HFFc6 (cell line): ENCODE data around the gene LIME1. TPM values are rescaled to one million over a fixed set of nuclear protein-coding genes. Genes with fewer than 3 reads are reported as not detected.

Experiments used
- DNase-seq: peaks from one replicate; pipeline ENCODE4 v3.0.0-alpha.2; 2018
- H3K27ac Mint-ChIP-seq: 2 replicates; pipeline ENCODE4 v1.8.0; 2020; ENCODE audit warnings: mild to moderate bottlenecking, mixed read lengths
- H3K27me3 Mint-ChIP-seq: 2 replicates; pipeline ENCODE4 v1.8.0; 2021; ENCODE audit warnings: mild to moderate bottlenecking, moderate library complexity, mixed read lengths; ENCODE audit not compliant: insufficient read depth
- H3K36me3 Mint-ChIP-seq: 2 replicates; pipeline ENCODE4 v1.8.0; 2021; ENCODE audit warnings: low read depth, mixed read lengths
- H3K4me1 Mint-ChIP-seq: 2 replicates; pipeline ENCODE4 v1.8.0; 2020; ENCODE audit warnings: low read depth, mixed read lengths
- H3K4me3 Mint-ChIP-seq: 2 replicates; pipeline ENCODE4 v1.8.0; 2020; ENCODE audit warnings: mild to moderate bottlenecking, moderate library complexity, mixed read lengths
- H3K9me3 Mint-ChIP-seq: 2 replicates; pipeline ENCODE4 v1.8.0; 2020; ENCODE audit warnings: mild to moderate bottlenecking, mixed read lengths
- CTCF ChIP-seq: fragments of 200-600 bp; sonication (generic); IDR thresholded peaks from 2 replicates; pipeline ENCODE4 v1.5.0; 2021; ENCODE audit warnings: antibody characterized with exemption, mild to moderate bottlenecking
- total RNA-seq, 6 experiments: library from RNA; stranded (reverse); fragmentation: NEBNext Ultra II Directional; extraction: Animal tissue kit (Norgen Biotek cat#: 25700); gene quantifications; 2 replicates in 1 of 6; 3 replicates in 5 of 6; pipeline ENCODE4 v1.2.3, GENCODE V29; 2021

LIME1 gene
- total RNA-seq, 6 experiments from 2014 or later: 3.4 to 6.1 (median 4.6) TPM

DNA sequence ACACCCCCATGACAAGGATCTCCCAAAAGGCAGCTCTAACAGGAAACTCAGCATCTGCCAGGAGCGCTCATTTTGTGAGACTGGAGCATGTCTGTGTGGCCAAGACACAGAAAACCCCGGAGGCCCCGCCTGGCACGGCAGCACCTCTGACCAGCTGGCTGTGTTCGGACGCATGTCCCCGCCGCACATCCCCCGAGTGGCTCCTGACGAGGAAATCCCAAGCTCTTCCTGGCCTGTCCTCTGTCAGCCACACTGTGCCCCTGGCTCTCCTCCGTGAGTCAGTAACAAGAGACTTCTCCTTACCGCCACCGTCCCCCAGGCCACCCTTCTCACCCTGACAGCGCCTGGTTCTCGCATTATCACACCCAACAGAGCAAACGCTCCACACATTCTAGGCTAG is 17.5 kb downstream of the LIME1 start:
- Mint-ChIP-seq H3K27me3 (peaks cover 20% of the 10 kb centered on the region), H3K4me3 (no peak overlapping the region), H3K9me3 (no peaks in the 10 kb centered on the region), H3K27ac (no peak overlapping the region), H3K4me1 (no peaks in the 10 kb centered on the region), H3K36me3 (no peaks in the 10 kb centered on the region)
- DNase-seq: no peak
- TF ChIP-seq CTCF: no peak

DNA sequence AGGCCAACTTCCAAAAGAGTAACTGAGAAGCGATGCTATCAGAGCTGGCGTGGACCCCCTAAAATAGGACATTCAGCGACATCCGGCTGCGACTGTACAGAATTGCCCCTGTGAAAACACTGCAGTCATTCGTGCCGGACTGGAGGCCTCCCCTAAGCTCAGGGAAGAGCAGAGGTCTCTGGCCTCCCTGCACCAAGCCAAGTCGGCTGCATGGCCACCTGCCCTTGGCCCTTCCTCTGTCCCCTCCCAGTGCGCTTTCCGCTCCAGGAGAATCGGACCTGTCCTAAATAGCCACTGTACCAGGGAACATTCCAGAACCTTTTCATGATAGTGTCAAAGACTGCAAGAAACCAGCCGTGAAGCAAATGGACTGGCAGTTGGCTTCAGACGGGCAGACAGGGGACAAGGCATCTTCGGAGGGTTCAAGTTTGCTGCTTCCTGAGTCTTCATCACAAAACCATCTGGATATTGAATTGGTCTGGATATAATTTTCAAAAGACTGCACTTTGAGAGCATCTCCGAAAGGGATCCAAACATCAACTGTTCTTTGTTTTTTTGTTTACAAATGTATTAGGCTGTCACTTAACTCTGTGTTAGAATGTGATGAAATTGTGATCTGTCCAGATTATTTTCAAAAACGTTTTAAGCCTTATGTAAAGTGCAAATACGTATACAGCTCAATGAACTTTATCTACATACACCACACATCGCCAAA is 19.6 kb downstream of the LIME1 start:
- H3K36me3 Mint-ChIP-seq: no peaks in the 10 kb centered on the region
- DNase-seq: no peak
- H3K27me3 Mint-ChIP-seq: peaks cover 23% of the 10 kb centered on the region
- H3K9me3 Mint-ChIP-seq: no peaks in the 10 kb centered on the region
- H3K4me1 Mint-ChIP-seq: no peaks in the 10 kb centered on the region
- TF ChIP-seq CTCF: no peak
- H3K4me3 Mint-ChIP-seq: no peak overlapping the region
- H3K27ac Mint-ChIP-seq: no peak overlapping the region

DNA sequence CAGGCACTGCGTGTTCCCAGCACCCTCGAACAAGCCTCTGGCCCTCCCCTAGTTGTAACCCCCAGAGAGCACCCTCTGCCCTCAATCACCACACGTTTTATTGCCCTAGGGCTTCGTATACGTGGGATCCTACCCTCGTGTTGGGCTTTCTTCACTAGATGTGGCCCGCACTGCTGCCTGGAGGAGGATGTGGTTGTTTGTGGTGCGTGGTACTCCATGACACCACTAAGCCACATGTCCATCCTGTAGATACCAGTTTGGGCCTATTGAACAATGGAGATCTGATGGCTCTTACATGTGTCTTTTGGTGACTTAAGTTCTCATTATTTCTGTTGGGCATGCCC is 20.2 kb downstream of the LIME1 start:
- Mint-ChIP-seq H3K4me3 (no peak overlapping the region), H3K27ac (no peak overlapping the region), H3K4me1 (no peaks in the 10 kb centered on the region), H3K9me3 (no peaks in the 10 kb centered on the region), H3K27me3 (peaks cover 23% of the 10 kb centered on the region), H3K36me3 (no peaks in the 10 kb centered on the region)
- DNase-seq: no peak
- no peak for TF ChIP-seq CTCF

GRCh38 chr20:63758152-63758551 is 21.7 kb downstream of the LIME1 start:
- TF ChIP-seq CTCF: no peak
- Mint-ChIP-seq H3K27ac (no peak overlapping the region), H3K36me3 (no peaks in the 10 kb centered on the region), H3K4me1 (no peaks in the 10 kb centered on the region), H3K9me3 (no peaks in the 10 kb centered on the region), H3K27me3 (peaks cover 23% of the 10 kb centered on the region), H3K4me3 (no peak overlapping the region)
- DNase-seq: no peak

DNA sequence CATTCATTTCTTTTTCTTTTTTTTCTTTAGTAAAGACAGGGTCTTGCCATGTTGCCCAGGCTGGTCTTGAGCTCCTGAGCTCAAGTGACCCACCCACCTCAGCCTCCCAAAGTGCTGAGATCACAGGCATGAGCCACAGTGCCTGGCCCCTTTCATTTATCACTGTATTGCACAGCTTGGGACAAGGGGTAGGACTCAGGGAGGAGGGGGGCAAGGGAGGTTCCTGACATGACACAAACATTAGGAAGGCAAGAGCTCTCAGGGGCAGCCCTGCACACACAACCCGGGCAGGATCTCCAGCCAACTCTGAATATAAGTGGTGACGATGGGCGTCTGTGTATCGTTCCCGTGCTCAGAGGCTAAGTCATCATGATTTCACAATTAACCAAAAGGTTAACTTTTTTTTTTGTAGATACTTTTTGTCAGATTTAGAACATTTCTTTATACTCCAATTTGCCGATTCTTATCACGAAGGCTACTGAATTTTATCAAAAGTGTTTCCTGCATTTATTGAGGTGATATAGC is 23.0 kb downstream of the LIME1 start:
- Mint-ChIP-seq H3K36me3 (no peaks in the 10 kb centered on the region), H3K4me1 (no peaks in the 10 kb centered on the region), H3K27me3 (peaks cover 28% of the 10 kb centered on the region), H3K27ac (no peak overlapping the region), H3K4me3 (no peak overlapping the region), H3K9me3 (no peaks in the 10 kb centered on the region)
- DNase-seq: no peak
- no peak for TF ChIP-seq CTCF
